Measurements from ENCODE around the gene CADM4.

- TF ChIP-seq TAF1 (IDR thresholded peaks at IDR 0.05; ENCODE audit: low read depth) (no peak), FOXM1 (IDR thresholded peaks at IDR 0.05; ENCODE audit: borderline replicate concordance, low read depth) (no peak), ZBTB7A (IDR thresholded peaks at IDR 0.05; ENCODE audit: low read depth) (peak; percentile 10; the same call in 1 of the 2 replicates), MAX (IDR thresholded peaks at IDR 0.05) (no peak), EGR1 (IDR thresholded peaks at IDR 0.05) (no peak)
These were observed 5.2 kb downstream of the CADM4 start for GRCh38 chr19:43634506-43634871.
